ENCODE results near the gene STOML2.
"Not testable (repeated sequence)": the region's sequence is repeated elsewhere in the genome, so short reads cannot be mapped to it uniquely, and the experiment has no call there.

The STOML2 gene

GRCh38 chr9:35102769-35103659, at the start of gene STOML2:
Gene STOML2 (minus strand): TSS chr9:35103131. CDS start chr9:35103094, 37 bp downstream.
- peak within 1 kb of the TSS; percentile 76 for H3K27ac ChIP-seq
- TF ChIP-seq CTCF (IDR thresholded peaks at IDR 0.05) = no peak
- no peak for TF ChIP-seq ZFX (IDR thresholded peaks at IDR 0.05; ENCODE audit: borderline replicate concordance)

GRCh38 chr9:35147941-35148563, 45.1 kb upstream of the STOML2 start:
- not testable (repeated sequence) for H3K27ac ChIP-seq

GRCh38 chr9:35142037-35142436, 39.1 kb upstream of the STOML2 start:
- no peak for TF ChIP-seq ZFX (IDR thresholded peaks at IDR 0.05; ENCODE audit: borderline replicate concordance)
- no peak for TF ChIP-seq CTCF (IDR thresholded peaks at IDR 0.05)

GRCh38 chr9:35140093-35140492, 37.2 kb upstream of the STOML2 start:
- no peak overlapping the region for H3K27ac ChIP-seq
- TF ChIP-seq CTCF (IDR thresholded peaks at IDR 0.05) = no peak
- TF ChIP-seq ZFX (IDR thresholded peaks at IDR 0.05; ENCODE audit: borderline replicate concordance) = no peak

More at GRCh38 chr9:35142037-35142436, 39.1 kb upstream of the STOML2 start:
- H3K27ac ChIP-seq = no peak overlapping the region

GRCh38 chr9:35136866-35137265, 33.9 kb upstream of the STOML2 start:
- no peak for TF ChIP-seq ZFX (IDR thresholded peaks at IDR 0.05; ENCODE audit: borderline replicate concordance)
- no peak for TF ChIP-seq CTCF (IDR thresholded peaks at IDR 0.05)
- H3K27ac ChIP-seq = no peak overlapping the region

GRCh38 chr9:35135988-35136387, 33.1 kb upstream of the STOML2 start:
- TF ChIP-seq ZFX (IDR thresholded peaks at IDR 0.05; ENCODE audit: borderline replicate concordance) (no peak), CTCF (IDR thresholded peaks at IDR 0.05) (no peak)
- H3K27ac ChIP-seq = no peak overlapping the region

GRCh38 chr9:35134920-35135319, 32.0 kb upstream of the STOML2 start:
- TF ChIP-seq CTCF (IDR thresholded peaks at IDR 0.05) = no peak
- TF ChIP-seq ZFX (IDR thresholded peaks at IDR 0.05; ENCODE audit: borderline replicate concordance) = no peak

More at GRCh38 chr9:35134920-35135319, 32.0 kb upstream of the STOML2 start:
- no peak overlapping the region for H3K27ac ChIP-seq

All from 22Rv1 (cell line).